PC-9 (cell line): ENCODE results near the gene TTC39A.

Experiments
- EZH2 ChIP-seq: fragments of 200-600 bp; sonication (generic); IDR thresholded peaks from 2 replicates; pipeline ENCODE4 v1.8.0; 2017; ENCODE audit warnings: antibody characterized with exemption, low read depth
- TF ChIP-seq, protein P1 (sequence below): fragments of 200-600 bp; sonication (generic); conservative IDR thresholded peaks from 2 replicates; pipeline ENCODE4 v1.6.1; 2017; ENCODE audit warnings: mixed run types, antibody characterized with exemption, mild to moderate bottlenecking, moderate library complexity

- TF ChIP-seq, protein P1, sequence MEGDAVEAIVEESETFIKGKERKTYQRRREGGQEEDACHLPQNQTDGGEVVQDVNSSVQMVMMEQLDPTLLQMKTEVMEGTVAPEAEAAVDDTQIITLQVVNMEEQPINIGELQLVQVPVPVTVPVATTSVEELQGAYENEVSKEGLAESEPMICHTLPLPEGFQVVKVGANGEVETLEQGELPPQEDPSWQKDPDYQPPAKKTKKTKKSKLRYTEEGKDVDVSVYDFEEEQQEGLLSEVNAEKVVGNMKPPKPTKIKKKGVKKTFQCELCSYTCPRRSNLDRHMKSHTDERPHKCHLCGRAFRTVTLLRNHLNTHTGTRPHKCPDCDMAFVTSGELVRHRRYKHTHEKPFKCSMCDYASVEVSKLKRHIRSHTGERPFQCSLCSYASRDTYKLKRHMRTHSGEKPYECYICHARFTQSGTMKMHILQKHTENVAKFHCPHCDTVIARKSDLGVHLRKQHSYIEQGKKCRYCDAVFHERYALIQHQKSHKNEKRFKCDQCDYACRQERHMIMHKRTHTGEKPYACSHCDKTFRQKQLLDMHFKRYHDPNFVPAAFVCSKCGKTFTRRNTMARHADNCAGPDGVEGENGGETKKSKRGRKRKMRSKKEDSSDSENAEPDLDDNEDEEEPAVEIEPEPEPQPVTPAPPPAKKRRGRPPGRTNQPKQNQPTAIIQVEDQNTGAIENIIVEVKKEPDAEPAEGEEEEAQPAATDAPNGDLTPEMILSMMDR, result no peak
- TF ChIP-seq EZH2, result no peak
These were observed 26.0 kb downstream of the TTC39A start for GRCh38 chr1:51304360-51304759.
